Activated CD4-positive, alpha-beta T cell treated with anti-CD3 and anti-CD28 coated beads, Interleukin-2, amount 50 U/mL, for 4 hours (primary cell): Measurements from ENCODE around the gene TRAF7.

Experiments used
- DNase-seq, 2 experiments: peaks; one replicate each; pipeline ENCODE4 v3.0.0-alpha.2; 2020

TRAF7 gene

GRCh38 chr16:2226245-2226793 lies 70.7 kb downstream of the TRAF7 start:
- no peak for DNase-seq

GRCh38 chr16:2226918-2227317 lies 71.3 kb downstream of the TRAF7 start:
- DNase-seq = no peak
